Sigmoid colon (tissue), 7 donors: Measurements from ENCODE around the gene NR1D1. TPM values are rescaled to one million over a fixed set of nuclear protein-coding genes. Genes with fewer than 3 reads are reported as not detected.

Experiments used
- DNase-seq: peaks from one replicate; pipeline ENCODE4 v3.0.0-alpha.2; 2019
- H3K27ac ChIP-seq, 4 donors: fragments of 200-600 bp; sonication (generic); one replicate each; pipeline ENCODE4 v1.5.1; 2016 to 2019; ENCODE audit warnings: mild to moderate bottlenecking in 1 of 4
- H3K27me3 ChIP-seq, 3 donors: fragments of 200-600 bp; sonication (generic); one replicate each; pipeline ENCODE4 v1.5.1; 2019; ENCODE audit warnings: mild to moderate bottlenecking in 1 of 3
- H3K36me3 ChIP-seq, 4 donors: fragments of 200-600 bp; sonication (generic); one replicate each; pipeline ENCODE4 v1.5.1; 2016 to 2019
- H3K4me1 ChIP-seq, 4 donors: fragments of 200-600 bp; sonication (generic); one replicate each; pipeline ENCODE4 v1.5.1; 2017 to 2019
- H3K4me3 ChIP-seq, 4 donors: fragments of 200-600 bp; sonication (generic); one replicate each; pipeline ENCODE4 v1.5.1; 2017 to 2019; ENCODE audit warnings: mild to moderate bottlenecking in 2 of 4, moderate library complexity in 1 of 4
- H3K9me3 ChIP-seq, 4 donors: fragments of 200-600 bp in 3 of 4; sonication (generic) in 3 of 4; one replicate each; pipeline versions ENCODE4 v1.5.1 to v1.6.1; 2013 to 2019
- CTCF ChIP-seq, 4 experiments: fragments of 450-650 bp in 3 of 4; fragments of 200-600 bp in 1 of 4; IDR thresholded peaks; one replicate each; pipeline ENCODE4 v1.5.1; 2016 to 2019; ENCODE audit warnings: antibody characterized with exemption in 4 of 4, mild to moderate bottlenecking in 3 of 4, moderate library complexity in 2 of 4
- EP300 ChIP-seq, 4 donors: sonication (generic); formaldehyde crosslinking; IDR thresholded peaks; one replicate each; pipeline ENCODE4 v1.6.1; 2017; ENCODE audit warnings: antibody characterized with exemption in 4 of 4
- POLR2A ChIP-seq, 2 donors: fragments of 450-650 bp; IDR thresholded peaks; one replicate each; pipeline ENCODE4 v1.6.1; 2016; ENCODE audit warnings: antibody characterized with exemption in 2 of 2, mild to moderate bottlenecking in 2 of 2, moderate library complexity in 2 of 2
- POLR2AphosphoS5 ChIP-seq, 4 donors: sonication (generic); formaldehyde crosslinking; IDR thresholded peaks; one replicate each; pipeline ENCODE4 v1.6.1; 2017; ENCODE audit warnings: antibody characterized with exemption in 4 of 4
- WGBS, 2 donors: extraction: QIAGEN DNeasy Blood & Tissue Kit; methylation state at CpG; one replicate each; pipeline ENCODE4 v1.1.7; 2013; 5-methylcytosine and 5-hydroxymethylcytosine counted together
- intact Hi-C: fragments of 100-400 bp; cut with DNase I; formaldehyde crosslinking; loops from one replicate; pipeline ENCODE4 v1.15.1; 2023
- polyA plus RNA-seq, 3 donors: library from polyadenylated mRNA; stranded (reverse); fragments of 200-250 nt; gene quantifications; one replicate each; pipeline ENCODE4 v1.2.3, GENCODE V29; 2013
- total RNA-seq, 4 donors: library from RNA; depleted of rRNA; stranded (reverse); fragments of >200 nt; gene quantifications; one replicate each; pipeline ENCODE4 v1.1.0, GENCODE V29; 2016
- donor health status: healthy with polysubstance abuse.
- donor health status: Bipolar disorder and iron deficiency.
- donor health status: healthy.

NR1D1 gene
- total and polyA plus RNA-seq, 7 donors, result 4.1 to 12.8 (median 11.4) TPM

- H3K9me3 ChIP-seq, result no peaks in the 10 kb centered on the region
- WGBS, 2 donors, result 5 to 37% methylated on average over 10 of the region's 10 CpGs
- H3K27ac ChIP-seq, result peak overlapping the region; percentile 96 to 99 (median 98)
- H3K27me3 ChIP-seq, result no peaks in the 10 kb centered on the region
- no peak for DNase-seq
- intact Hi-C loops, result loop anchor here (1.0 to 2.0 kb wide), 3 partner anchors 11 to 47 kb away; no protein-coding TSS in a partner anchor
- H3K4me3 ChIP-seq, result peak overlapping the region; percentile 87 to 98 (median 95)
- H3K36me3 ChIP-seq, result no peaks in the 10 kb centered on the region
- TF ChIP-seq POLR2A (IDR thresholded peaks at IDR 0.05) (no peak), POLR2AphosphoS5 (IDR thresholded peaks at IDR 0.05) (peak in 1 of 4 donors; percentile 37), CTCF (IDR thresholded peaks at IDR 0.05) (no peak), EP300 (IDR thresholded peaks at IDR 0.05) (no peak)
- peaks cover 0 to 83% (median 64%) of the 10 kb centered on the region in 4 donors for H3K4me1 ChIP-seq
Observed at GRCh38 chr17:40063901-40064531, 36.4 kb downstream of the NR1D1 start.

DNA sequence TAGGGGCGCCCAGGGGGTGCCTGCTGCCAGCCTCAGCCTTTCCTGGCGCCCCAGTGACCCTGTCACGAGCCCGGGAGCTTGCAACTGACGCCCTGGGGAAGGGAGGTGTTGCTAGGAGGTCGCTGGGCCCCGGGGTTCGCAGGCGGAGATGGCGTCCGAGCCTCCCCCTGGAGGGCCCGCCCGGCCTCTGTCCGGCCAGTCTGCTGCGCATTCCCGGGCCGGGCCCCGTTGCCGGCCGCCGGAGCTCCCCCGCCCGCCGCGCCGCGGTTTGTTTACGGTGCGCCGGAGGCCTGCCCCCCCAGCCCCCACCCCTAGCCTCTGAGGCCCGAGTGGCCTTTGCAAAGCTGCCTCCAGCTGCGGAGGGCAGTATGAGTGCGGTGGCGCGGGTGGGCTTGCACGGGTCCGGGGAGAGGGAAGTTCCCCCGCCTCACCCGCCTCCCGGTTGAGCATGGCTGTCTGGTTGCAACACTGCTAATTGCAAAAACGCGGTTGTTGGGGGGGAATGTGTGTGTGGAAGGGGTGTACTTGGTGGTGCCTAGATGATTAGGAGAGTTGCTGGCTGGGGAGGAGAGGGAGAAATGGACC, 37.1 kb downstream of the NR1D1 start:
- intact Hi-C loops, result loop anchor here (1.0 to 2.0 kb wide), 3 partner anchors 12 to 48 kb away; no protein-coding TSS in a partner anchor
- peaks cover 0 to 85% (median 65%) of the 10 kb centered on the region in 4 donors for H3K4me1 ChIP-seq
- DNase-seq, result peak; percentile 84
- WGBS, 2 donors, result 1% methylated on average over 42 of the region's 42 CpGs
- H3K27ac ChIP-seq, result peak overlapping the region; percentile 96 to 99 (median 98)
- TF ChIP-seq EP300 (IDR thresholded peaks at IDR 0.05) (no peak), POLR2A (IDR thresholded peaks at IDR 0.05) (peak in 1 of 2 donors; percentile 14), CTCF (IDR thresholded peaks at IDR 0.05) (no peak), POLR2AphosphoS5 (IDR thresholded peaks at IDR 0.05) (peak in 1 of 4 donors; percentile 57)
- H3K4me3 ChIP-seq, result peak overlapping the region; percentile 87 to 98 (median 95)
- H3K9me3 ChIP-seq, result no peaks in the 10 kb centered on the region
- no peaks in the 10 kb centered on the region for H3K36me3 ChIP-seq
- no peaks in the 10 kb centered on the region for H3K27me3 ChIP-seq

- peak within 1 kb of the TSS; percentile 96 to 99 (median 98) for H3K27ac ChIP-seq
- peak within 1 kb of the TSS; percentile 87 to 98 (median 95) for H3K4me3 ChIP-seq
- 1% methylated on average over 83 of the region's 83 CpGs for WGBS, 2 donors
- H3K27me3 ChIP-seq, result no peaks in the 10 kb centered on the region
- peak; percentile 88 for DNase-seq
- intact Hi-C loops, result loop anchor here (1.0 to 2.0 kb wide), 3 partner anchors 13 to 48 kb away; no protein-coding TSS in a partner anchor
- H3K9me3 ChIP-seq, result no peaks in the 10 kb centered on the region
- TF ChIP-seq EP300 (IDR thresholded peaks at IDR 0.05), result no peak
- peak in 3 of 4 donors; percentile 6 to 51 (median 47) for TF ChIP-seq POLR2AphosphoS5 (IDR thresholded peaks at IDR 0.05)
- TF ChIP-seq CTCF (IDR thresholded peaks at IDR 0.05), result peak in 1 of 4 experiments; percentile 22
- peaks cover 0 to 84% (median 64%) of the 10 kb centered on the region in 4 donors for H3K4me1 ChIP-seq
- H3K36me3 ChIP-seq, result no peaks in the 10 kb centered on the region
Observed at GRCh38 chr17:40062329-40063186, 37.8 kb downstream of the NR1D1 start, which contains the start of gene THRA. TSS of gene THRA (plus strand) at chr17:40062965. CDS start at chr17:40074489, 11,524 bp downstream.

DNA sequence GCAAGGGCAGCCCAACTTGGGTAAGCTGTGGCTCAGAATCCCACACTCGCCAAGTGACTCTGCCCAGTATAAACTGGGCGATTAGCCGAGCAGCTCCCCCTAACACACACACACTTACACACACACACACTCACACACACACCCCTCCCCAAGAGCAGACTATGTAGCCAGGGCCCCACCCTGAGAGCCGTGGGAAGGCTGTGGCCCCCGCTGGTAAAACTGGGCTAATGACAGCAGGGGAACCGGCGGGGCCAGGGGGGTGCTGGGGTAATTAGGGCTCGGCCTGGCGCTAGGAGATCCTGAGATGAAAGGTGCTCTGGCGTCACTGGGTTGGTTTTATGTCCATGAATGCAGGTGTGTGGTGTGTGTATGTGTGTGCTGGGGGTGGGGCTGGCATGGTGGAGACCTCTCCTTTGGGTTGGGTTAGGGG, 38.8 kb downstream of the NR1D1 start:
- WGBS, 2 donors, result 16 to 58% methylated on average over 10 of the region's 10 CpGs
- no peaks in the 10 kb centered on the region for H3K27me3 ChIP-seq
- no peak overlapping the region for H3K4me3 ChIP-seq
- no peaks in the 10 kb centered on the region for H3K9me3 ChIP-seq
- H3K4me1 ChIP-seq, result peaks cover 0 to 75% (median 55%) of the 10 kb centered on the region in 4 donors
- peak overlapping the region; percentile 96 to 99 (median 98) for H3K27ac ChIP-seq
- TF ChIP-seq POLR2AphosphoS5 (IDR thresholded peaks at IDR 0.05) (no peak), CTCF (IDR thresholded peaks at IDR 0.05) (no peak), POLR2A (IDR thresholded peaks at IDR 0.05) (no peak), EP300 (IDR thresholded peaks at IDR 0.05) (no peak)
- intact Hi-C loops, result loop anchor here (2.0 kb wide), 2 partner anchors 25 to 49 kb away; no protein-coding TSS in a partner anchor
- no peak for DNase-seq
- H3K36me3 ChIP-seq, result no peaks in the 10 kb centered on the region
